H54 (cell line): ENCODE measurements around the gene PTPRD.

ENCODE experiments used
- DNase-seq: peaks from one replicate; pipeline ENCODE4 v3.0.0; 2011; ENCODE audit warnings: low spot score, mixed read lengths; ENCODE audit not compliant: insufficient read length
- FAIRE-seq: peaks from 3 replicates; lab custom pipeline; 2011; peaks lifted over from hg19 to GRCh38; lab: Jason Lieb, UNC
- POLR2A ChIP-seq: IDR thresholded peaks from 2 replicates; pipeline ENCODE4 v1.6.1; 2011; ENCODE audit warnings: low read depth, mild to moderate bottlenecking, low read length

The PTPRD gene

DNA sequence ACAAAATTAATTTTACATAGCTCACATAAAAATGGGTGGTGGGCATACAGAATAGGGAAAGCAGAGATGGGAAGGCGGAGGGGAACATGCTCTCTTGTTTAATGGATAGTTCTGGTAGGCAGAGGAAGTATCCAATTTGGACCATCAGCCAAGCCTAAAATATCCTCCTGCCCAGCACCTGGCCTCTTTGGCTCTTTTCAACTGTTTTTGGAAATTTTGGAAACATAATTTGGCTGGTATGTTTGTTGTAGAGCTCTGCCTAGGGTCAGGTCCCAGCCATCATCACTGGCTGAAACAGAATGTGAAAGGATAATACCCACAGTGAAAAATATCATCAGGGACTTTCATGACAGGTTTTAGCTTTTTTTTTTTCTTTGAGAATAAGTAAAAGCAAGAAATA, 2345.9 kb downstream of the PTPRD start:
- DNase-seq, result no peak
- no peak for TF ChIP-seq POLR2A
- no peak for FAIRE-seq

DNA sequence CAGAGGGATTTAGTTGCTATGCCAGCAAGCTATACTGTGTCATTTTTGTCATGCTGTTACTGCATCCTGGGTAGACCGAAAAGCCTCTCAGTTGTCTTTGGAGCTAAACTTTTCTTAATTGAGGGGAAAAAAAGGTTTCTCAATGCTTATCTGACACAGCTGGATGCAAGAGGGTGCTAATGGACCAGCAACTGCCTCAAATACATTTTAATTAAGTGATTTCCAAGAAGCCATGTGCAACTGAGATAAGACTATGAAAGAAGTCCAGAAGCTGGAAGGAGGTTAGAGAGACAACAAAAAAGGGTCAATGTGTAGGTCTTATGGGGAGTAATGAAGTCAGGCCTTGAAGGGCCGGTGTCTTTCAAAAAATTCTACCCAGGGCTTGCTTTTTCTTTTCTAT, 2347.5 kb downstream of the PTPRD start:
- FAIRE-seq (no peak), DNase-seq (no peak)
- TF ChIP-seq POLR2A, result no peak
